Astrocyte (in vitro differentiated cells and primary cell): ENCODE data around the gene BCAS2.

Source experiments
- CTCF ChIP-seq: IDR thresholded peaks from 2 replicates; pipeline ENCODE4 v1.5.1; 2011; ENCODE audit warnings: low read depth, mild to moderate bottlenecking, inconsistent platforms, low read length, moderate library complexity; ENCODE audit not compliant: insufficient read depth
- EZH2 ChIP-seq: IDR thresholded peaks from 2 replicates; pipeline ENCODE4 v1.6.1; 2012; ENCODE audit warnings: mild to moderate bottlenecking, low read length, inconsistent platforms; ENCODE audit not compliant: insufficient read depth

- TF ChIP-seq EZH2 (no peak), CTCF (no peak)
Observed at GRCh38 chr1:114552106-114552639, 29.2 kb downstream of the BCAS2 start.
